ENCODE measurements around the gene ZNF652.
A peak's percentile ranks its signal among the peaks of the same experiment; 100 is the strongest.
"Not testable (repeated sequence)": the region's sequence is repeated elsewhere in the genome, so short reads cannot be mapped to it uniquely, and the experiment has no call there.

Gene ZNF652

DNA sequence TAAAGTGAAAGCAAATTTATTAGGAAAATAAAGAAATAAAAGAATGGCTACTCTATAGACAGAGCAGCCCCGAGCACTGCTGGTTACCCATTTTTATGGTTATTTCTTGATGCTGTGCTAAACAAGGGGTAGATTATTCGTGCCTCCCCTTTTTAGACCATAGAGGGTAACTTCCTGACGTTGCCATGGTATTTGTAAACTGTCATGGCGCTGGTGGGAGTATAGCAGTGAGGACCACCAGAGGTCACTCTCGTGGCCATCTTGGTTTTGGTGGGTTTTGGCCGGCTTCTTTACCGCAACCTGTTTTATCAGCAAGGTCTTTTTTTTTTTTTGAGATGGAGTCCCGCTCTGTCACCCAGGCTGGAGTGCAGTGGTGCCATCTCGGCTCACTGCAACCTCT is 100.5 kb downstream of the ZNF652 start:
- not testable (repeated sequence) for DNase-seq (ENCODE audit: low read depth)

DNA sequence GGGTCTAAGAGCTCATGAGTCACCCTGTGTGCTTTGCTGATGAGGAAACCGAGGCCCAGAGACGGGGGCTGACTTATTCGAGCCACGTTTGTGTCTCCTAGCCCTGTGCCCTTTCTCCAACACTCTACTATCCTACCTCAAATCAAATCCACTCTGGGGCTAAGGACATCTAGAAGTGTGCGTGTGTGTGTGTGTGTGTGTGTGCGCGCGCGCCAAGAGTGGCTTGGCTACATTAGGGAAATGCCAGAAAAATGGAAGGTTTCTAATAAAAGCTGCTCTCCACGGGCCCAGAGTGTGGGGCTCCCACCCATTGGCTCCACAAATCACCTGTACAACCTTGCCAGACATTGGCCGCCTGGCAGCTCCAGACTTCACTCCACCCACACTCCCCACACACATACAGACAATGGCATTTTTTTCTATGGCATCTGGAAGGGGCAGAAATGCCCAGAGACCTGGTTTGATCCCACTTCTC is 101.2 kb downstream of the ZNF652 start:
- no peak for DNase-seq (ENCODE audit: low read depth)

DNA sequence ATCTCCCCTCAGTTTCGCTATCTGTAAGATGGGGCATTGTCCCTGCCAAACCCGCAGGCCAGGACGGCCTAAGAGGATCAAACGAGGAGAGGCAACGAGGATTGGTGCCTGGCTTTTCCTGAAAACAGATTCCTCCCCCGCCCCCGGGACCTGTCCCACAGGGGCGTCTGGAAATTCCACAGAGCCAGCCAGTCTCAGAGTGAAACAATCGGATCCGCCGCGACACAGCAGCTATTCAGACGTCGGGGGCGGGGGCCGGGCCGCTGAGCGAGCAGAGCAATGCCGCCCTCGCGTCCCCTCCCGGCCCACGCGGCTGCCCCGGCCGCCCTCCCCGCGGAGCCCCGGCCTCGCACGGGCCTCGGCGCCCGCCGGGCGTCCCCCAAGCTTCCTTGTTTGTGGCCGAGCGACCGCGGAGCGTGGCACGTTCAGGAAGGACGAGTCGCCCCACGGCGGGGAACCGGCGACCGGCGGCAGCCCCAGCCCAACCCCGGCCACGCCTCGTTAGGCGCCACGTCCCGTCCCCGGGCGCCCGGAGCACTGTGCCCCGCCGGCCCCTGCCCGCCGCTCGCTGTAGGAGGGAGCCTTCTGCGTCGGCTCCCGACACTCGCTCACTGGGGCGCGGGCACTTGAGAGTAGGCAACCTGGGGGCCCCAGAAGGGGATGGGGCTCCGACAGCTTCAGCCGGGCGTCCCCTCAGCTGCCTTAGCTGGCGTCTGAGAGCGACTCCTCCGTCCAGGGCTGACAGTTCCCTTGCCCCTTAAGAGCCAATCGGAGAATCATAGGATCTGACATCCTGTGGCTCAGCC is 101.8 kb downstream of the ZNF652 start:
- peak; percentile 96 for DNase-seq (ENCODE audit: low read depth)

DNA sequence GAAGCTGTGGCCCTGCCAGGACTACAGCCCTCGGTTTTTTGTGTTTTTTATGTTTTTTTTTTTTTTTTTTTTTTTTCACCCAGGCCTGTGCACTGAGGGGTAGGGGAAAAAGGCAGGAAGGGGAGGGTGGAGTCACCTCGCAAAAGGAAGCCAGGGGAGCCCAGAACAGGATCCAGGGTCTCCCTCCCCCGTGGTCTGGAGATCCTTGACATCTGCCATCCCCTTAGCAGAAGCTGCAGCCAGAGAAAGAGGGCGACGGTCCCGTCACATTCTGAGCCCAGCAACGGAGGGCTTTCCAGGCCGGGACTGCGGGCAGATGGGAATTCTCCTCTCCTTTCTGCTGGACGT is 102.4 kb downstream of the ZNF652 start:
- DNase-seq (ENCODE audit: low read depth) = peak; percentile 6

DNA sequence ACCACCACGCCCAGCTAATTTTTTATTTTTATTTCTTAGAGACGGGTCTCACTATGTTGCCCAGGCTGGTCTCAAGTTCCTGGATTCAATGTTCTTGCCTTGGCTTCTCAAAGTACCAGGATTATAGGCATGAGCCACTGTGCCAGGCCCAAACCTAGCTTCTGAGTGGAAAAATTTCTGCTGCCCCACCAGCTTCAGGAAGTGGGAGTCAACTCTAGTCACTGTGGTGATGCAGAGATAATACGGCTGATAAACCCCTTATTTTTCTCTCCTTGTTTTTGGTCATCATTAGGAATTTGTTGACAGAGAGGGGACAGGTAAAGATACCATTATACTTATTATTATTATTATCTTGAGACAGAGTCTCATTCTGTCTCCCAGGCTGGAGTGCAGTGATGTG is 103.7 kb downstream of the ZNF652 start:
- peak; percentile 39 for DNase-seq (ENCODE audit: low read depth)

DNA sequence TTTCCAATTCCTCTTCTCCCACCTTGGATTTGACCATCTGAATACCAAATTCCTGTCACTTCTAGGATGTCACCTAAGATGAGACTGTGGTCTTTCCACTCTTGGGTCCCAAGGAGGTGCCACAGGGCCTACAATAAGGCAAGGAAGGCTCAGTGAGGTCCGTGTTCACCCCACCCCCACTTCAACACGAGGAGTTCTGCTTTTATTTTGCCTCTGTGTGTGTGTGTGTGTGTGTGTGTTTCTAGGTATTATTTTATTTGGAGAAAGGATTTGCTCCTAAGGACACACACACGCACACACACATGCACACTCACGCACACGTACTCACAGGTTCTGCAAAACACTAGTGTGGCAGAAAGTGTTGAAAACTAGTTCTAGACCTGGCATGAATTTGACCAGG is 106.9 kb downstream of the ZNF652 start:
- DNase-seq (ENCODE audit: low read depth) = no peak

DNA sequence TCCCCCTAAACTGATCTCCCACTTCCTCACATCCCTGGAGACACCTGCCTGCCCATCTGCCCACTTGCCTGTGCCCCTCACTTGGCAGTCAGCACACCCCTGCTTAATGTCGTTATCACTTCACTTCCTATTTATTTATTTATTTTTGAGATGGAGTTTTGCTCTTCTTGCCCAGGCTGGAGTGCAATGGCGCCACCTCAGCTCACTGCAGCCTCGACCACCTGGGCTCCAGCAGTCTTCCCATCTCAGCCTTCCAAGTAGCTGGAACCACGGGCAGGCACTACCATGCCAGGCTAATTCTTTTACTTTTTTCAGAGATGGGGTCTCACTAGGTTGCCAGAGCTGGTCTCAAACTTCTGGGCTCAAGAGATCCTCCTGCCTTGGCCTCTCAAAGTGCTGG is 108.0 kb downstream of the ZNF652 start:
- no peak for DNase-seq (ENCODE audit: low read depth)

DNA sequence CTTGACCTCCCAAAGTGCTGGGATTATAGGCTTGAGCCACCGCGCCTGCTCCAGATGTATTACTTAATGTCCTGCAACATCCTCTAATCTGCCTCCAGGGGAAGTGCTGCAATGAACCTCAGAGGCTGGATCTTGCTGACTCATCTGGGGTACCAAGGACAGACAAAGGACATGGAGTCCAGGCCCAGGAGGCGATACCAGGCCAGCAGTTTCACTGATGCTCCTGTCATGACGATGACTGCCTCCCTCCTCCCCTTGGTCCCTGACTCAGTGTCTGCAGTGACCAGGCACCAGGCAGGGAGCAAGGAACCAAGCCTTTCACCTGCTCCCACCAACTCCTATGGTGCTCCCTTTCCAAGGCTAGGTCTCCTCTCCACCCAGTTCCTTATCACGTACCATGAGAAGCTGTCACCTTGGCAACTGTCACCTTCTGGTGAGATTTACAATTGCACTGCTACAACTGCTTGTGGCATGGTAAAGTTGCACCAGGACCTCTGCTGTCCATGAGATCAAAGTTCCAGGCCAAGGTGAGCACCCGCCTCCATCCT is 109.8 kb downstream of the ZNF652 start:
- DNase-seq (ENCODE audit: low read depth) = peak; percentile 65

DNA sequence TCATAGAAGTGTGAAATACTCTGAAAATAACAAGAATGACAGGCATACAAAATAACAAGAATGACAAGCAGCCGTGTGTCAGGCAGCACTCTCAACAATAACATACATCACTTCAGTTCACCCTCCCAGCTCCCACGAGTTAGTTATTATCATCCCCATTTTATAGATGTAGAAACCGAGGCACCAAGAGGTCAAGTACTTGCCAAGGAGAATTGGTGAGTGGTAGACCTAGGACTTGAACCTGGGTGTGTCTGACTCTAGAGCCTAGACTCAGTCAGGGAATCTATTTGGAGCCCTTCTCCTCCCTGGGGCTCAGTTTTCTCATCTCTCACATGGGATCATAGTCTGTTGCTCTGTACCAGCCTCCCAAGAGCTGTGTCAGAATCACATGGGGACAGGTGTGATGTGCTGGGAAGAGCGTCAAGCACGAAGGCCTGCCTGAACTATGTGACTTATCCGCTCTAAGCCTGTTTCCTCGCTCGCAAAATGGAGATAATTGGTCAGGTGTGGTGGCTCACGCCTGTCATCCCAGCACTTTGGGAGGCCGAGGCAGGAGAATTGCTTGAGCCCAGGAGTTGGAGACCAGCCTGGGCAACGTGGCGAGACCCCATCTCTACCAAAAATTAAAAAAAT is 112.0 kb downstream of the ZNF652 start:
- no peak for DNase-seq (ENCODE audit: low read depth)

DNA sequence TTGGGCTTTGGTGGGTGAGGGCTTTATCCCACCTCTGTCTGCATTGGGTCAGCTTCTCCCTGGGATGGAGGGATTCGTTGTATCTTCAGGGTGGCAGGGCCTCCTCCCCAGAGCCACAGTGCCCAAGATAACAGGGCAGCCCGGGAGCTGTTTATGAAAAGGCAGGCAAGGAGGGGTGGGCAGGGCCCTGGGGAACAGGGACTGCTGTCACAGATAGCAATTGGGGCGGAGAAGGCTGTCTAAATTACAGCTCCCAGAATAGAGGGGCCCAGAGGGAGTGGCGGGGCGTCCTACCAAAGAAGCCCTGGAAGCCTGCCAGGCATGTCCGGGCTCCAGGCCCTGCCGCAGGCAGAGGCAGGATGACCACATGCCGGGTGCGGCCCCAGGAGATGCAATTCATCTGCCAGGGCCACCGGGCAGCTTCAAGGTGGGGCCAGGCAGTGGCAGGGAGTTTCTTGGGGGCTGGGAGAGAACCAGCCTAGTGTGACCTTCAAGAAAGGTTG is 112.7 kb downstream of the ZNF652 start:
- DNase-seq (ENCODE audit: low read depth) = peak; percentile 55

DNA sequence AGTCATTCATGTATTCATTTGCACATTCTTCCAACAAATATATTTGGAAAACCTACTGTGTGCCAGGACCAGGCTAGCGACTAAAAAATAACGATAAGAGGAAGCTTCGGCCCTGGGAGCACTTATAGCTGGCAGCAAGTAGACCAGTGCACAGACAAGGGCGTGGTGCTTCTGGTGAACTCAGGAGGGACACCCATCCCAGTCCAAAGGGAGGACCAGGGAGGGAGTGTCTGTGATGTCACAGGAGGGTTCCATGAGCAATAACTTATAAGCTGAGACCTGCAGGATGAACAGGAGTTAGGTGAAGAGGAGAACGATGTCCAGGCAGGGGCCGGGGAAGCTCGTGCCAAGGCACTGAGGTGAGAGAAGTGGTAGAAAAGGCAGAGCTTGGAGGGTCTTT is 114.1 kb downstream of the ZNF652 start:
- no peak for DNase-seq (ENCODE audit: low read depth)

DNA sequence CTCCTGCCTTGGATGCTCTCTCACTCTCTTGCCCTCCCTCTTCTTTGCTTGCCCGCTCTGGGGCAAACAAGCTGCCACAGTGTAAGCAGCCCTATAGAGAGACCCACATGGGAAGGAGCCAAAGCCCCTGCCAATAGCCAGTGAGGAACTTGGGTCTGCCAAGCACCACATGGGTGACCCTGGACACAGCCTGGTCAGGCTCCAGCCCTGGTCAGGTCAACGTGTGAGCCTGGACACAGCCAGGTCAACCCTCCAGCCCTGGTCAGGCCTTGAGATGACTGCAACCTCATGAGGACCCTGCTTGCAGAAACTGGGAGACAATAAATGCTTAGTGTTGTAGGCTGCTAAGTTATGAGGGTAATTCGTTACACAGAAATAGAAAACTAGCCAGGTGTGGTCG is 117.2 kb downstream of the ZNF652 start:
- DNase-seq (ENCODE audit: low read depth) = no peak
